ENCODE data around the gene RABGGTB.

DNA sequence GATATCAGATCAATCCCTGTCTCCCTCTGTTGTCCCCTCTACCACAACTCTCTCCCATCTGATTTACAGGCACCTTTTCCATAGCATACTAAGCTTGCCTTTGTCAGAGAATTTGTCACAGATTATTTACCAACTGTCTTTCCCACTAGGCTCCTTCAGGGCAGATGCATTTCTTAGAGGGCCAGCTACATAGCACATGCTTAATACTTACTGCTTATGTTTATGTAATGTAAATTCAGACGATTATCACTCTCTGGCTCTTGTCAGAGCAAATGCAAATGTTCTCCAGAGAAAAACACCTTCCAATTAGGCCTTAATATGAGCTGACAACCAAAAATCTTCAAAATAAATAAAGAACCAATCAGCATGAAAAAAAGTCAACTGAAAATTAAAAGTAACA is 15.3 kb upstream of the RABGGTB start:
- TF ChIP-seq, protein P1, sequence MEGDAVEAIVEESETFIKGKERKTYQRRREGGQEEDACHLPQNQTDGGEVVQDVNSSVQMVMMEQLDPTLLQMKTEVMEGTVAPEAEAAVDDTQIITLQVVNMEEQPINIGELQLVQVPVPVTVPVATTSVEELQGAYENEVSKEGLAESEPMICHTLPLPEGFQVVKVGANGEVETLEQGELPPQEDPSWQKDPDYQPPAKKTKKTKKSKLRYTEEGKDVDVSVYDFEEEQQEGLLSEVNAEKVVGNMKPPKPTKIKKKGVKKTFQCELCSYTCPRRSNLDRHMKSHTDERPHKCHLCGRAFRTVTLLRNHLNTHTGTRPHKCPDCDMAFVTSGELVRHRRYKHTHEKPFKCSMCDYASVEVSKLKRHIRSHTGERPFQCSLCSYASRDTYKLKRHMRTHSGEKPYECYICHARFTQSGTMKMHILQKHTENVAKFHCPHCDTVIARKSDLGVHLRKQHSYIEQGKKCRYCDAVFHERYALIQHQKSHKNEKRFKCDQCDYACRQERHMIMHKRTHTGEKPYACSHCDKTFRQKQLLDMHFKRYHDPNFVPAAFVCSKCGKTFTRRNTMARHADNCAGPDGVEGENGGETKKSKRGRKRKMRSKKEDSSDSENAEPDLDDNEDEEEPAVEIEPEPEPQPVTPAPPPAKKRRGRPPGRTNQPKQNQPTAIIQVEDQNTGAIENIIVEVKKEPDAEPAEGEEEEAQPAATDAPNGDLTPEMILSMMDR (IDR thresholded peaks at IDR 0.05; ENCODE audit: low read depth, low read length, poor library complexity, severe bottlenecking) = no peak
- TF ChIP-seq EZH2phosphoT487 (IDR thresholded peaks at IDR 0.05; ENCODE audit: borderline replicate concordance, low read length) = no peak
